NCI-H524 (cell line): Measurements from ENCODE around the gene ZNF426.

ENCODE experiments used
- DNase-seq, 2 experiments: peaks; one replicate each; lab custom pipeline; 2025; lab: John Stamatoyannopoulos, UW

The ZNF426 gene

DNA sequence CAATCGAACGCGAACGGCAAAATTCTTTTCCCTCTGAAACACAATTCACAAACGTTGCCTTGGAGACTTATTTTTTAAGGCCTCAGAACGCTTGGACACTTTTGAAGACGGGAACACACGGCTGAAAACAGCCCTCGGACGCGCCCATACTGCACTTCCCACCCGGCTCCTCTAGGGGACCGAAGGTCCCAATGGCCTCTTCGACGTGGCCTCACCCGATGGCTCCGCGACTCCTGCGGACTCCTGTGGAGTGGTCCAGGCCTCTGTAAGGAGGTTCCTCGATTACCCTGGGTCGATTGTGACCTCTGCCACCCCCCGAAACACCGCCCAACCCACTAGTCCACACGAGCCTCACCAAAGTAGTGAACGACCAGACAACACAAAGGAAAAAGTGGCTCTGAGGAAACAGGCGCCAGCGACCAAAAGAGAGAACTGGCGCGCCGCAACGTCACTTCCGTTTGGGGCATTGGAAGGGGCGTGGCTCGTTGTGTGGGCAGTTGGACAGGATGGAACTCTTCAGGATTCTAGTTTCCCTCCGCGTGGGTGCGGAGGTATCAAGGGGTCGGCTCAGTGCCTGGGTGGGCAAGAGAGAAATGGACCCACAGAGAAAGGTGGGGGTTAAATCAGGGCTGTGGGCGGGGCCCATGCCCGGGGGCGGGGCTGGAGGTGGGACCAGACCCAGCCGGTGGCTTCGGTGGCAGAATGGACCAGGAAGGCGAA is 40.1 kb downstream of the ZNF426 start, which contains the start of gene ZNF560:
TSS of gene ZNF560 (minus strand) at position 434 of the 720 bp plus-strand sequence. CDS start 23,303 bp downstream, outside the sequence.
- DNase-seq, result peak in 1 of 2 experiments; percentile 16

DNA sequence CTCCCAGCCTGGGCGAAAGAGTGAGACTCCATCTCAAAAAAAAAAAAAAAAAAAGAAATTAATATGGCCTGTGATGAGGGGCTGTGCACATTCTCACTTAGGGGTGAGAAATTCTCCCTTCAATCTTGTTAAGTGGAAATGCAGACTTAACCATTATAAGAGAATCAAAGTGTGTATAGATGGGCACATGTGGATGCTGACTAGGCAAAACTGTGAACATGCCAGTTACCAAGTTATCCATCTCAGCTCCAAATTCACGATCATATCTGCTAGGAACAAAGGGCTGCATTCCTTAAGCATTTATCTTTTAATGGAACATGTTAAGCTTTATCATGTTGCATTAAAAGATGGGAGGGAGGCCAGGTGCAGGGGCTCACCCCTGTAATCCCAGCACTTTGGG is 44.3 kb downstream of the ZNF426 start:
- DNase-seq, result no peak

DNA sequence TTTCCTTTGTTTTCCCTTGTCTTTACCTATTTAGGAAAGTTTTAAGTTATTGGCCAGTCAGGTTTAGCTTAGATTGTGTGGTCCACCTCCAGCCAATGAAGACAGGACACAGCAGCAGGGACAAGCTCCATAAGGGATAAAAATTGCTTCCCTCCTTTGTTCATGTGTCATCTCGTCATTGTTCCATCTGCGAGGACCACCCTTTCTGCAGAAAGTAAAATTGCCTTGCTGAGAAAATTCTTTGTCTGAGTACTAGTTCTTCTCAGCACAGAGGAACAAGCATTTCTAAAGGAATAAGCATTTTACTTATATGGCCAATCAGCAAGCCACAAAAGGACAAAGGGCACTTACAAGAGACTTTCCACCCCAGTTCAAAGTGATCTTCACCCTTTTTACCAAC is 51.4 kb downstream of the ZNF426 start:
- no peak for DNase-seq

DNA sequence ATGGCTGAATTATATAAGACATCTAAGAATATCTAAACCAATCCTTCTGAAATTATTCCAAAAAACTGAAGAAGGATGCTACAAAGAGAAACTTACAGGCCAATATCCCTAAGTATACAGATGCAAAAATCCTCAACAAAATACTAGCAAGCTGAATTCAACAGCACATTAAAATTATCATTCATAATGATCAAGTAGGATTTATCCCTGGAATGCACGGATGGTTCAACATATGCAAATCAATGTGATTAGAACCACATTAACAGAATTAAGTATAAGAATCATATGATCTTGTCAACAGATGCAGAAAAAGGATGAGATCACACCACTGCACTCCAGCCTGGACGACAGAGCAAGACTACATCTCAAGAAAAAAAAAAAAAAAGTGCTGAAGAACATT is 53.3 kb downstream of the ZNF426 start:
- no peak for DNase-seq

DNA sequence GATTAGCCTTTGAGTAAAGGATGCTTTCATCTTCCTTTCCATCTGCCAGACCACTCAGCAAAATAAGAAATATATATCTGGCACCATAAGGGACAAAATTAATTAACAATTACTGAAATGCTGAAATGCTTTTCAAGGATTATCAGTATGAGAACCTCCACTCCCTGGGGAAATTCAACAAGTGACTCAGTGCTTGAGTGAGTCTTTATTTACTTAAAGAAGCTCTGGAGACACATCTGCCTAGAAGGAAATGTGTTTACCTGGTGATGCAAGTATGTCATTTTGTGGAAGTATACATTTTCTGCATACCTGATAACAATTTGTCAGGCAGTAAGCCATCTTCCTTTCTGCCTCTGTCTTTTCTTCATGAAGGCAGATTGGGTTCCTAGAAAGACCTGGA is 63.5 kb downstream of the ZNF426 start:
- peak; percentile 75 to 89 for DNase-seq
